Kidney tubule cell (primary cell): ENCODE measurements around the gene AP1M1.

Source experiments
- DNase-seq: peaks from one replicate; pipeline ENCODE4 v3.0.0-alpha.2; 2018; ENCODE audit warnings: low spot score

Gene AP1M1

GRCh38 chr19:16185123-16185767 is 12.5 kb upstream of the AP1M1 start, which contains the start of gene FAM32A:
Gene FAM32A (plus strand): TSS chr19:16185410. CDS start chr19:16185443, 33 bp downstream.
- peak; percentile 100 for DNase-seq

GRCh38 chr19:16185768-16186123 is 12.0 kb upstream of the AP1M1 start:
- DNase-seq = peak; percentile 51

GRCh38 chr19:16188521-16188920 is 9.2 kb upstream of the AP1M1 start:
- DNase-seq = no peak

GRCh38 chr19:16190198-16190597 is 7.5 kb upstream of the AP1M1 start:
- DNase-seq = no peak

GRCh38 chr19:16190736-16191135 is 7.0 kb upstream of the AP1M1 start:
- DNase-seq = no peak

GRCh38 chr19:16191216-16191908 is 6.3 kb upstream of the AP1M1 start:
- DNase-seq = no peak

GRCh38 chr19:16193466-16193865 is 4.2 kb upstream of the AP1M1 start:
- DNase-seq = no peak

- DNase-seq = peak; percentile 68
These were observed 506 bp upstream of the AP1M1 start for GRCh38 chr19:16197188-16197621.

GRCh38 chr19:16198370-16198651 is 600 bp downstream of the AP1M1 start:
- DNase-seq = no peak

- DNase-seq = no peak
These were observed 1.7 kb downstream of the AP1M1 start for GRCh38 chr19:16199275-16199932.

GRCh38 chr19:16200038-16201010 is 2.6 kb downstream of the AP1M1 start:
- peak; percentile 10 for DNase-seq

- DNase-seq = no peak
These were observed 3.3 kb downstream of the AP1M1 start for GRCh38 chr19:16201011-16201391.

- DNase-seq = no peak
These were observed 4.9 kb downstream of the AP1M1 start for GRCh38 chr19:16202320-16203255.

- no peak for DNase-seq
These were observed 5.7 kb downstream of the AP1M1 start for GRCh38 chr19:16203256-16204004.

GRCh38 chr19:16204005-16204294 is 6.2 kb downstream of the AP1M1 start:
- DNase-seq = no peak

- DNase-seq = no peak
These were observed 7.7 kb downstream of the AP1M1 start for GRCh38 chr19:16205205-16206045.

GRCh38 chr19:16206046-16206605 is 8.4 kb downstream of the AP1M1 start:
- DNase-seq = no peak

- no peak for DNase-seq
These were observed 8.9 kb downstream of the AP1M1 start for GRCh38 chr19:16206637-16207036.

- DNase-seq = no peak
These were observed 9.4 kb downstream of the AP1M1 start for GRCh38 chr19:16207063-16207462.
